ENCODE results near the gene ARID3A. TPM values are rescaled to one million over a fixed set of nuclear protein-coding genes. Genes with fewer than 3 reads are reported as not detected.
"Not testable (repeated sequence)": the region's sequence is repeated elsewhere in the genome, so short reads cannot be mapped to it uniquely, and the experiment has no call there.

Gene ARID3A
- total RNA-seq, 1 experiment from 2014 or later: 10.2 TPM

GRCh38 chr19:1020868-1021425 lies 95.1 kb downstream of the ARID3A start, which contains the start of gene TMEM259:
TSS of gene TMEM259 (minus strand) at chr19:1021123. CDS start at chr19:1020996, 127 bp downstream.
- H3K27me3 Mint-ChIP-seq (ENCODE audit: insufficient read depth, unreplicated experiment): no peaks in the 10 kb centered on the region
- TF ChIP-seq CTCF (IDR thresholded peaks at IDR 0.05; ENCODE audit: unreplicated experiment): no peak
- peaks cover 35% of the 10 kb centered on the region for H3K36me3 Mint-ChIP-seq (ENCODE audit: insufficient read depth, unreplicated experiment)
- H3K4me3 Mint-ChIP-seq (ENCODE audit: unreplicated experiment): peak within 1 kb of the TSS; percentile 86
- no peaks in the 10 kb centered on the region for H3K9me3 Mint-ChIP-seq (ENCODE audit: unreplicated experiment)
- ChIA-PET CTCF (interaction anchor here (0.6 to 0.7 kb wide), 2 partner anchors 18 to 362 kb away, joined by 3 to 4 read pairs; no protein-coding TSS in a partner anchor), POLR2A (interaction anchor here (0.6 to 2.3 kb wide), 14 partner anchors 16 to 446 kb away, joined by 3 to 13 read pairs (median 4); partner anchors contain the start of genes ABCA7, CIRBP and WDR18)
- H3K27ac Mint-ChIP-seq (ENCODE audit: low read depth, unreplicated experiment): peak within 1 kb of the TSS; percentile 99
- H3K4me1 Mint-ChIP-seq (ENCODE audit: insufficient read depth, unreplicated experiment): peaks cover 17% of the 10 kb centered on the region
- intact Hi-C loops (cut with micrococcal nuclease): loop anchor here (2.0 kb wide), 1 partner anchor 74 kb away; the partner anchor contains the start of gene POLR2E
- no TSS peak for BruUV-seq (replicated peaks)
- DNase-seq (ENCODE audit: unreplicated experiment): peak; percentile 99

- H3K4me3 Mint-ChIP-seq (ENCODE audit: unreplicated experiment); H3K9me3 Mint-ChIP-seq (ENCODE audit: unreplicated experiment); H3K4me1 Mint-ChIP-seq (ENCODE audit: insufficient read depth, unreplicated experiment); BruUV-seq (replicated peaks); H3K27me3 Mint-ChIP-seq (ENCODE audit: insufficient read depth, unreplicated experiment); DNase-seq (ENCODE audit: unreplicated experiment); intact Hi-C loops (cut with micrococcal nuclease); H3K27ac Mint-ChIP-seq (ENCODE audit: low read depth, unreplicated experiment): not testable (repeated sequence)
- ChIA-PET POLR2A (interaction anchor here (1.4 kb wide), 1 partner anchor 194 kb away, joined by 3 read pairs; no protein-coding TSS in a partner anchor), CTCF (interaction anchor here (0.9 kb wide), 1 partner anchor 51 kb away, joined by 4 read pairs; no protein-coding TSS in a partner anchor)
- H3K36me3 Mint-ChIP-seq (ENCODE audit: insufficient read depth, unreplicated experiment): peaks cover 22% of the 10 kb centered on the region
Observed at GRCh38 chr19:1023883-1024188, 98.0 kb downstream of the ARID3A start.

- H3K4me3 Mint-ChIP-seq (ENCODE audit: unreplicated experiment); H3K27ac Mint-ChIP-seq (ENCODE audit: low read depth, unreplicated experiment); BruUV-seq (replicated peaks); DNase-seq (ENCODE audit: unreplicated experiment); H3K27me3 Mint-ChIP-seq (ENCODE audit: insufficient read depth, unreplicated experiment); H3K4me1 Mint-ChIP-seq (ENCODE audit: insufficient read depth, unreplicated experiment); intact Hi-C loops (cut with micrococcal nuclease); H3K9me3 Mint-ChIP-seq (ENCODE audit: unreplicated experiment): not testable (repeated sequence)
- ChIA-PET CTCF (interaction anchor here (0.6 kb wide), 1 partner anchor 479 kb away, joined by 3 read pairs; no protein-coding TSS in a partner anchor), POLR2A (interaction anchor here (1.8 to 5.8 kb wide), 3 partner anchors 14 to 132 kb away, joined by 3 to 97 read pairs (median 12); partner anchors contain the start of genes ABCA7, MED16 and RNU6-9)
- peaks cover 27% of the 10 kb centered on the region for H3K36me3 Mint-ChIP-seq (ENCODE audit: insufficient read depth, unreplicated experiment)
Observed at GRCh38 chr19:1025080-1025479, 99.2 kb downstream of the ARID3A start.

Other genes with a start within 250 kb of the ARID3A start
- 172 and 183 TPM in 2 replicates for gene FSTL3, start 249.6 kb upstream of the ARID3A start, total RNA-seq (2022)
- gene PRSS57, start 230.6 kb upstream of the ARID3A start, total RNA-seq (2022): not detected in 2 replicates
- gene PALM, start 217.1 kb upstream of the ARID3A start, total RNA-seq (2022): 0.44 TPM in 1 of 2 replicates, not detected in the other
- 33.7 and 35.0 TPM in 2 replicates for gene MISP, start 174.9 kb upstream of the ARID3A start, total RNA-seq (2022)
- gene PTBP1, start 128.6 kb upstream of the ARID3A start, total RNA-seq (2022): 348 and 431 TPM in 2 replicates
- gene PLPPR3, start 104.1 kb upstream of the ARID3A start, total RNA-seq (2022): not detected in 2 replicates
- gene AZU1, start 98.2 kb upstream of the ARID3A start, total RNA-seq (2022): not detected in 2 replicates
- gene PRTN3, start 85.0 kb upstream of the ARID3A start, total RNA-seq (2022): not detected in 2 replicates
- not detected in 2 replicates for gene ELANE, start 73.7 kb upstream of the ARID3A start, total RNA-seq (2022)
- gene CFD, start 66.4 kb upstream of the ARID3A start, total RNA-seq (2022): 0.88 and 1.1 TPM in 2 replicates
- 52.7 and 61.0 TPM in 2 replicates for gene MED16, start 32.8 kb upstream of the ARID3A start, total RNA-seq (2022)
- not detected in 2 replicates for gene RNU6-9, start 32.6 kb upstream of the ARID3A start, total RNA-seq (2022)
- gene R3HDM4, start 12.8 kb upstream of the ARID3A start, total RNA-seq (2022): 65.7 and 73.6 TPM in 2 replicates
- gene KISS1R, start 8.7 kb upstream of the ARID3A start, total RNA-seq (2022): not detected in 2 replicates
- 81.9 and 96.7 TPM in 2 replicates for gene WDR18, start 58.3 kb downstream of the ARID3A start, total RNA-seq (2022)
- gene GRIN3B, start 74.4 kb downstream of the ARID3A start, total RNA-seq (2022): not detected in 2 replicates
- gene TMEM259, start 95.1 kb downstream of the ARID3A start, total RNA-seq (2022): 130 and 146 TPM in 2 replicates
- not detected in 2 replicates for gene RNU6-2, start 95.5 kb downstream of the ARID3A start, total RNA-seq (2022)
- 112 and 166 TPM in 2 replicates for gene CNN2, start 100.6 kb downstream of the ARID3A start, total RNA-seq (2022)
- gene ABCA7, start 114.1 kb downstream of the ARID3A start, total RNA-seq (2022): 10.3 and 18.2 TPM in 2 replicates
- 11.9 and 15.3 TPM in 2 replicates for gene ARHGAP45, start 141.1 kb downstream of the ARID3A start, total RNA-seq (2022)
- gene POLR2E, start 169.3 kb downstream of the ARID3A start, total RNA-seq (2022): 184 and 201 TPM in 2 replicates
- 179 and 191 TPM in 2 replicates for gene GPX4, start 178.0 kb downstream of the ARID3A start, total RNA-seq (2022)
- 99.6 and 123 TPM in 2 replicates for gene SBNO2, start 248.2 kb downstream of the ARID3A start, total RNA-seq (2022)